ENCODE results near the gene SHOC2.

Gene SHOC2

DNA sequence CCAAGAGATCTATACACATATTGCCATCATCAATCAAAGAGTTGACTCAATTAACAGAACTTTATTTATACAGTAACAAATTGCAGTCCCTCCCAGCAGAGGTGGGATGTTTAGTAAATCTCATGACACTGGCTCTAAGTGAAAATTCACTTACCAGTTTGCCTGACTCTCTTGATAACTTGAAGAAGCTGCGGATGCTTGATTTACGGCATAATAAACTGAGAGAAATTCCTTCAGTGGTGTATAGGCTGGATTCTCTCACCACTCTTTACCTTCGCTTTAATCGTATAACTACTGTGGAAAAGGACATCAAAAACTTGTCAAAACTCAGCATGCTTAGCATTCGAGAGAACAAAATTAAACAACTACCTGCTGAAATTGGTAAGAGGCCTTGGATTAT, 45.3 kb downstream of the SHOC2 start:
- TF ChIP-seq TAF1 (IDR thresholded peaks at IDR 0.05; ENCODE audit: low read depth) (no peak), FOXM1 (IDR thresholded peaks at IDR 0.05; ENCODE audit: borderline replicate concordance, low read depth) (no peak), RAD21 (IDR thresholded peaks at IDR 0.05; ENCODE audit: low read depth) (no peak), ZBTB7A (IDR thresholded peaks at IDR 0.05; ENCODE audit: low read depth) (no peak), EP300 (IDR thresholded peaks at IDR 0.05; ENCODE audit: borderline replicate concordance) (no peak), CREB1 (IDR thresholded peaks at IDR 0.05; ENCODE audit: low read depth) (no peak), NFIC (IDR thresholded peaks at IDR 0.05) (no peak)
- TF ChIP-seq, protein P1, sequence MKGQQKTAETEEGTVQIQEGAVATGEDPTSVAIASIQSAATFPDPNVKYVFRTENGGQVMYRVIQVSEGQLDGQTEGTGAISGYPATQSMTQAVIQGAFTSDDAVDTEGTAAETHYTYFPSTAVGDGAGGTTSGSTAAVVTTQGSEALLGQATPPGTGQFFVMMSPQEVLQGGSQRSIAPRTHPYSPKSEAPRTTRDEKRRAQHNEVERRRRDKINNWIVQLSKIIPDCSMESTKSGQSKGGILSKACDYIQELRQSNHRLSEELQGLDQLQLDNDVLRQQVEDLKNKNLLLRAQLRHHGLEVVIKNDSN (IDR thresholded peaks at IDR 0.05): no peak
- TF ChIP-seq, protein P2, sequence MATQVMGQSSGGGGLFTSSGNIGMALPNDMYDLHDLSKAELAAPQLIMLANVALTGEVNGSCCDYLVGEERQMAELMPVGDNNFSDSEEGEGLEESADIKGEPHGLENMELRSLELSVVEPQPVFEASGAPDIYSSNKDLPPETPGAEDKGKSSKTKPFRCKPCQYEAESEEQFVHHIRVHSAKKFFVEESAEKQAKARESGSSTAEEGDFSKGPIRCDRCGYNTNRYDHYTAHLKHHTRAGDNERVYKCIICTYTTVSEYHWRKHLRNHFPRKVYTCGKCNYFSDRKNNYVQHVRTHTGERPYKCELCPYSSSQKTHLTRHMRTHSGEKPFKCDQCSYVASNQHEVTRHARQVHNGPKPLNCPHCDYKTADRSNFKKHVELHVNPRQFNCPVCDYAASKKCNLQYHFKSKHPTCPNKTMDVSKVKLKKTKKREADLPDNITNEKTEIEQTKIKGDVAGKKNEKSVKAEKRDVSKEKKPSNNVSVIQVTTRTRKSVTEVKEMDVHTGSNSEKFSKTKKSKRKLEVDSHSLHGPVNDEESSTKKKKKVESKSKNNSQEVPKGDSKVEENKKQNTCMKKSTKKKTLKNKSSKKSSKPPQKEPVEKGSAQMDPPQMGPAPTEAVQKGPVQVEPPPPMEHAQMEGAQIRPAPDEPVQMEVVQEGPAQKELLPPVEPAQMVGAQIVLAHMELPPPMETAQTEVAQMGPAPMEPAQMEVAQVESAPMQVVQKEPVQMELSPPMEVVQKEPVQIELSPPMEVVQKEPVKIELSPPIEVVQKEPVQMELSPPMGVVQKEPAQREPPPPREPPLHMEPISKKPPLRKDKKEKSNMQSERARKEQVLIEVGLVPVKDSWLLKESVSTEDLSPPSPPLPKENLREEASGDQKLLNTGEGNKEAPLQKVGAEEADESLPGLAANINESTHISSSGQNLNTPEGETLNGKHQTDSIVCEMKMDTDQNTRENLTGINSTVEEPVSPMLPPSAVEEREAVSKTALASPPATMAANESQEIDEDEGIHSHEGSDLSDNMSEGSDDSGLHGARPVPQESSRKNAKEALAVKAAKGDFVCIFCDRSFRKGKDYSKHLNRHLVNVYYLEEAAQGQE (IDR thresholded peaks at IDR 0.05; ENCODE audit: low read depth): no peak

DNA sequence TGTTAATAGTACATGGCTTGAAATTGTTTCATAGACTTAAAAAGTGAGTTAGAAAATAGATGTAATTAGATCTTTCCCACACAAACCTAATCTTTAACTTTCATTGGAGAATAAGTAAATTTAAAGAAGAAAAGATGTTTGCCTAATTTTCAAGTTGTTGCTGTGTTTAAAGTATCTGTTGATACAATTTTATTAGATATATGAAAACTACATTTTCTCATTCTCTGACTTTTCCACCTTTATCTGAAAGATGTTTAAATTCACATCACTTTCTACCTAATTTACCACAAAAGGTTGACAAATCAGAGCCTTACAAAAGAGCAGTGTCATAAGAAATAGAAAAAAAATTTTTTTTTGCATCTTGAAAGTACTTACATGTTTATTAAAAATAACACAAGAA, 45.8 kb downstream of the SHOC2 start:
- TF ChIP-seq RAD21 (IDR thresholded peaks at IDR 0.05; ENCODE audit: low read depth) (no peak), EP300 (IDR thresholded peaks at IDR 0.05; ENCODE audit: borderline replicate concordance) (no peak)

DNA sequence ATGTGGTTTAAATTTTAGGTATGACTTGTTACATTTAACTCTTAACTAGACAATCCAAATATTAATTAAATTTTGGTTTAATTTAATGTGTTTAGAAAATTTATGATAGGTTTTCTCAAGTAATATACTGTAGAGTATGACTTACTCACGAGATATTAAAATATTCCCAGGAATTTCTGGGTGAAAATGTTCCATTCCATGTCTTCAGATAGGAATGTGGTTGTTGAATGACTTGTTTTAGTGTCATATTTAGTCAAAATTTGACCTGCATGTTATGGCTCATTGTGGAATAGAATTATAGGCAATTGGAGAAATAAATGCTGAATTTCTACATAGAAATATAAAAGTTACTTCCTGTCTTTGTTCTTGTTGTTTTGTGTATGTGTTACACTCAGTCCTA, 46.7 kb downstream of the SHOC2 start:
- TF ChIP-seq RAD21 (IDR thresholded peaks at IDR 0.05; ENCODE audit: low read depth): no peak
- TF ChIP-seq, protein P3, sequence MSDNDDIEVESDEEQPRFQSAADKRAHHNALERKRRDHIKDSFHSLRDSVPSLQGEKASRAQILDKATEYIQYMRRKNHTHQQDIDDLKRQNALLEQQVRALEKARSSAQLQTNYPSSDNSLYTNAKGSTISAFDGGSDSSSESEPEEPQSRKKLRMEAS (IDR thresholded peaks at IDR 0.05): no peak
- TF ChIP-seq TCF12 (IDR thresholded peaks at IDR 0.05; ENCODE audit: low read depth): no peak
- TF ChIP-seq NFIC (IDR thresholded peaks at IDR 0.05): no peak
- TF ChIP-seq, protein P2 (IDR thresholded peaks at IDR 0.05; ENCODE audit: low read depth): no peak
- TF ChIP-seq, protein P1 (IDR thresholded peaks at IDR 0.05): no peak
- TF ChIP-seq YY1 (IDR thresholded peaks at IDR 0.05; ENCODE audit: low read depth): no peak
- no peak for TF ChIP-seq EGR1 (IDR thresholded peaks at IDR 0.05)
- TF ChIP-seq FOXM1 (IDR thresholded peaks at IDR 0.05; ENCODE audit: borderline replicate concordance, low read depth): no peak
- no peak for TF ChIP-seq TAF1 (IDR thresholded peaks at IDR 0.05; ENCODE audit: low read depth)
- no peak for TF ChIP-seq CREB1 (IDR thresholded peaks at IDR 0.05; ENCODE audit: low read depth)

DNA sequence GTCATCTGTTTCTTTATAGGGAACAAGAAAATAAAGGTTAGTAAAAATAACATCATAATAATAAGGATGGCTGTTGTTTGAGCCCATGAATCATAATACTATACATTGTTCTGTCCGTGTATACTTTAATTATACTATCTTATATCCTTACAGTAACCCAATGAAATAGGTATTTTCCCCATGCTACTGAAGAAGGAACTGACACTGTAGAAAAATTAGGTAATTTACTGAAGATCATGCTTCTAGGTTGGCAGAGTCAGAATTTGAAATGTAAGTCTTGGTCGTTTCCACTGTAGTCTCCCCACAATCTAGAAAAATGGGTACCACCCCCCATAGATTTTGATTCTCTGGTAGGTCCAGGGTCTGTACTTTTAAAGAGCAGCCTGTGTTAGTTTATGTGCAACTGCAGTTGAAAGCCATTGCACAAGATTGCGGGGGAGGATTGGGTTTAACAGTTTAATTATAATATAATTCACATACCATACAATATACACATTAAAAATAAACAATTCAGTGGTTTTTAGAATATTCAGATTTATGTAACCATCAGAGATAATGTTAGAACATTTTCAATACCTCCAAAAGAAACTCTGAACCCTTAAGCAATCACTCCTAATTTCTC, 47.7 kb downstream of the SHOC2 start:
- TF ChIP-seq, protein P1 (IDR thresholded peaks at IDR 0.05): no peak
- TF ChIP-seq CEBPB (IDR thresholded peaks at IDR 0.05): no peak
- no peak for TF ChIP-seq TAF1 (IDR thresholded peaks at IDR 0.05; ENCODE audit: low read depth)
- TF ChIP-seq FOXM1 (IDR thresholded peaks at IDR 0.05; ENCODE audit: borderline replicate concordance, low read depth): no peak
- TF ChIP-seq, protein P2 (IDR thresholded peaks at IDR 0.05; ENCODE audit: low read depth): no peak; the same call in 1 of the 2 replicates
- TF ChIP-seq TEAD4 (IDR thresholded peaks at IDR 0.05): no peak
- no peak for TF ChIP-seq EP300 (IDR thresholded peaks at IDR 0.05; ENCODE audit: borderline replicate concordance)
- no peak for TF ChIP-seq YY1 (IDR thresholded peaks at IDR 0.05; ENCODE audit: low read depth)
- TF ChIP-seq TCF12 (IDR thresholded peaks at IDR 0.05; ENCODE audit: low read depth): no peak
- TF ChIP-seq ZBTB7A (IDR thresholded peaks at IDR 0.05; ENCODE audit: low read depth): no peak
- no peak for TF ChIP-seq EGR1 (IDR thresholded peaks at IDR 0.05)

Measured in Ishikawa (cell line).